Measurements from ENCODE around the gene ANAPC4. TPM values are rescaled to one million over a fixed set of nuclear protein-coding genes. Genes with fewer than 3 reads are reported as not detected.

The ANAPC4 gene
- polyA plus RNA-seq, 3 donors = 34.7 to 60.2 (median 49.6) TPM

GRCh38 chr4:25454476-25454875 is 77.4 kb downstream of the ANAPC4 start:
- no peak for DNase-seq (ENCODE audit: extremely low read depth in 1 of 11, low read depth in 9 of 11, low spot score in 4 of 11)

DNA sequence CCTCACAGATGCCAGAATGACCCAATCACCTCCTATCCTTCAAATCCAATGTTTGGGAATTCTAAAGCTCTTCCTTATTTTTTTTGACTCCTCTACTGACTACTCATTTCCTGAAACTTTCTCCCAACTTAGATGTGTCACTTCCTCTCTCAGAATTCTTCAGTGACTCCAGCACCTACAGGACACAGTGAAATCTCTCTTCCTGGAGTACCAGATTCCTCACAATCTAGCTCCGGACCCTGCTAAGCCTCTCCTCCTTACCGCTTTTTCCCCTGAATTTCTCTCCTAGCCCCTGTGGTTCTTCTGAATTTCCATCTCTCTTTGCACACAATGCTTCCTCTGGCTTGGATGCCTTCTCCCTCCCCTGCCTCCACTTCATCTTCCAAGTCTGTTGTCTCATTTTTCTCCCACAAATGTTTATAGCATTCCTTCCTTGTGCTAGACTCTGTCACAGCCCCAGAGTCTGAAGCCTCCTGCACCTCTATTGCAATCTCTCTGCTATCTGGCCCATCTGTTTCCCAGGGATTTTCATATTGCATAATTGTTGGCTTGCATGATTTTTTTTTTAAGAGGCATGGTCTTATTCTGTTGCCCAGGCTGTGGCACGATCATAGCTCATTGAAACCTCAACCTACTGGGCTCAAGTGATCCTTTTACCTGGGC is 80.1 kb downstream of the ANAPC4 start:
- DNase-seq (ENCODE audit: extremely low read depth in 1 of 11, low read depth in 9 of 11, low spot score in 4 of 11) = no peak

DNA sequence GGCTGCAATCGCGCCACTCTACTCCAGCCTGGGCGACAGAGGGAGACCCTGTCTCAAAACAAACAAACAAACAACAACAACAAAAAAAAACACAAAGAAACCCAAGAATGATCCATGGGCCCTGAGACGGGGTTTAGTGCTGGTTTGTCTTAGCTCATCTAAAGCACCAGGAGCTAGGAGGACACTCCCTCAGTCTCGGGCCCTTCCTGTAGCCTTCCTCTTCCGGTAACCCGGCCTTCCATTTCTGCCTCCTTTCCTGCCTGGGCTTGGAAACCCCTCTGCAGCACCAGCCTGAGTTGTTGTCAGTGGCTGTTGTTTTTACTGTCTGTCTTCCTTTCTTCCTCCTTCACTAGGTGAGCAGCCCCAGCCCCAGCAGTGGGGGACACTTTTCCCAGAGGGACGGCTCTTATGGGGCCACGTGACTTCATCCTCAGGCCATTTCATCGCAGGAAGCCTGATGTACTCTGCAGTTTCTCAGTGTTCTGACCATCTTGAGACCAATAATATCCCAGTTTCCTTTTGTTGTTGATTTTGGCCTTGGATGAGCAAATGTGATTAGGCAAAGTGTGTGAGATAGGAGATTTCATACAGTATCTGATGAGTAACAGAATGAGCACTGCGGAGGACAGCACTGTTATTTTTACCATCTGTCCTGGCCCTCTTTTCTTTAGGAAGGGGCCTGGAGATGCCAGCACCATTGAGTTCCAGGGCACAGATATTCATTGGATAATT is 90.1 kb downstream of the ANAPC4 start:
- no peak for DNase-seq (ENCODE audit: extremely low read depth in 1 of 11, low read depth in 9 of 11, low spot score in 4 of 11)

DNA sequence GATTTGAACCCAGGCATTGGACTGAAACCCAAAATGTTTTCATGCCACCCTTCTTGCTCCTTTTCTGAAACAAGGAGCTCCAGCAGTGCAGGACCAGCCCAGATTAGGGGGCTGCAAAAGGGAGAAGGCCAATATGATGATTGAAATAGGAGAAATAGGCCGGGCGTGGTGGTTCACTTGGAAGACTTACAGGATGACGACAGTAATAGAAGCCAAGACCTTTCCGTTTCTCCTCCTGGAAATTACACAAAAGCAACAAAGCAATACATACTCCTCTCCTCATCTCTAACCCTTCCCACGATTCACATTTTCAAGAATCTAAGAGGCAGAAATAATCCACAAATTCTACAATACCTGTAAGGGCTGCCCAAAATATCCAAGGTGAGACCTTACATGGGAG is 90.8 kb downstream of the ANAPC4 start:
- no peak for DNase-seq (ENCODE audit: extremely low read depth in 1 of 11, low read depth in 9 of 11, low spot score in 4 of 11)

Other genes starting within 250 kb of the ANAPC4 start
- 10 to 100 TPM; 13.2 to 22.5 (median 19.4) TPM for gene SEPSECS, start 216.8 kb upstream of the ANAPC4 start, polyA plus RNA-seq (ENCODE audit: insufficient read length in 3 of 3)
- 10 to 100 TPM; 13.4 to 17.0 (median 15.8) TPM for gene PI4K2B, start 143.2 kb upstream of the ANAPC4 start, polyA plus RNA-seq (ENCODE audit: insufficient read length in 3 of 3)
- gene ZCCHC4, start 64.5 kb upstream of the ANAPC4 start, polyA plus RNA-seq (ENCODE audit: insufficient read length in 3 of 3) = 10 to 100 TPM; 11.5 to 15.9 (median 15.0) TPM